Measurements from ENCODE around the gene RHOD. TPM values are rescaled to one million over a fixed set of nuclear protein-coding genes. Genes with fewer than 3 reads are reported as not detected.

Gene RHOD
- total and polyA plus RNA-seq, 9 of the 15 experiments (the other 6 are each of a cell fraction or from before 2014, with no cell fraction given): not detected

GRCh38 chr11:67085617-67086016, 29.0 kb downstream of the RHOD start:
- DNase-seq (ENCODE audit: extremely low read depth in 1 of 4, low spot score in 3 of 4): no peak
- ChIA-PET CTCF (ENCODE audit: low intra/inter-chr PET ratio) (interaction anchor here (0.6 kb wide), 1 partner anchor 296 kb away, joined by 5 read pairs; no protein-coding TSS in a partner anchor), POLR2A (no interaction called here)
- no peak overlapping the region for H3K9ac ChIP-seq (ENCODE audit: insufficient read depth in 1 of 2, low read depth in 2 of 2, low read length in 2 of 2)
- no peak for TF ChIP-seq ZEB2 (IDR thresholded peaks at IDR 0.05)
- no peak for TF ChIP-seq FIP1L1 (IDR thresholded peaks at IDR 0.05; ENCODE audit: low read depth, low read length, poor library complexity, severe bottlenecking)
- TF ChIP-seq ADNP (tag; IDR thresholded peaks at IDR 0.05): 0 out of 2 replicates have a peak, but pooled peaks have one; percentile 36
- TF ChIP-seq POLR2G (IDR thresholded peaks at IDR 0.05; ENCODE audit: low read depth, low read length): no peak
- no peak for TF ChIP-seq CBX2 (IDR thresholded peaks at IDR 0.05; ENCODE audit: insufficient read depth, low read length, poor library complexity, severe bottlenecking)
- TF ChIP-seq GTF2F1 (IDR thresholded peaks at IDR 0.05; ENCODE audit: low read depth, low read length): no peak
- TF ChIP-seq MTF1 (CRISPR knock-in tag; IDR thresholded peaks at IDR 0.05; ENCODE audit: borderline replicate concordance): no peak
- peak; percentile 62 for TF ChIP-seq RBM25 (IDR thresholded peaks at IDR 0.05; ENCODE audit: low read depth, low read length, severe bottlenecking)
- in situ Hi-C loops (cut with MboI) (no loop called here), intact Hi-C loops (cut with micrococcal nuclease) (no loop called here)
- no peak overlapping the region for H3K4me2 ChIP-seq (ENCODE audit: insufficient read depth, low read length)
- no peaks in the 10 kb centered on the region for H3K79me2 ChIP-seq (ENCODE audit: control insufficient read depth, insufficient read depth, low read length)
- H3K9me1 ChIP-seq (ENCODE audit: control insufficient read depth, insufficient read depth, low read length): no peaks in the 10 kb centered on the region
- H3K4me3 ChIP-seq: no peak overlapping the region
- no peaks in the 10 kb centered on the region for H3K27me3 ChIP-seq (ENCODE audit: control insufficient read depth in 2 of 2, insufficient read depth in 2 of 2, low read length in 2 of 2)
- no peak overlapping the region for H2AFZ ChIP-seq (ENCODE audit: low read depth, low read length)
- BruUV-seq (replicated peaks): no TSS peak
- 68% methylated on average over 5 of the region's 5 CpGs for WGBS (ENCODE audit: insufficient coverage, low coverage, missing lambda C conversion rate)
- no peaks in the 10 kb centered on the region for H3K36me3 ChIP-seq (ENCODE audit: control insufficient read depth, insufficient read depth, low read length)
- H3K4me1 ChIP-seq (replicated peaks in 1 of 2; ENCODE audit: control insufficient read depth in 2 of 2, insufficient read depth in 2 of 2, low read length in 2 of 2): peaks cover 14 to 18% of the 10 kb centered on the region in 2 experiments; a peak in 4 of 5 replicates
- no peak for ATAC-seq
- H4K20me1 ChIP-seq (replicated peaks; ENCODE audit: control insufficient read depth, insufficient read depth, low read length): no peaks in the 10 kb centered on the region
- no peak for FAIRE-seq
- H3K9me3 ChIP-seq (replicated peaks; ENCODE audit: control insufficient read depth, insufficient read depth, low read depth, low read length): no peaks in the 10 kb centered on the region
- H3K27ac ChIP-seq (ENCODE audit: extremely low read depth, low read depth, low read length): no peak overlapping the region

Measured in K562 (cell line).